Lower leg skin (tissue), 3 donors: ENCODE results near the gene ASGR1.

Experiments used
- POLR2A ChIP-seq, 2 donors: fragments of 450-650 bp; IDR thresholded peaks; one replicate each; pipeline ENCODE4 v1.6.1; 2016 to 2017; ENCODE audit warnings: antibody characterized with exemption in 2 of 2, mild to moderate bottlenecking in 1 of 2, moderate library complexity in 1 of 2
- TF ChIP-seq, protein P1 (sequence below), 3 donors: fragments of 450-650 bp; IDR thresholded peaks; one replicate each; pipeline ENCODE4 v1.5.1; 2016; ENCODE audit warnings: antibody characterized with exemption in 3 of 3, mild to moderate bottlenecking in 3 of 3, moderate library complexity in 2 of 3

DNA sequence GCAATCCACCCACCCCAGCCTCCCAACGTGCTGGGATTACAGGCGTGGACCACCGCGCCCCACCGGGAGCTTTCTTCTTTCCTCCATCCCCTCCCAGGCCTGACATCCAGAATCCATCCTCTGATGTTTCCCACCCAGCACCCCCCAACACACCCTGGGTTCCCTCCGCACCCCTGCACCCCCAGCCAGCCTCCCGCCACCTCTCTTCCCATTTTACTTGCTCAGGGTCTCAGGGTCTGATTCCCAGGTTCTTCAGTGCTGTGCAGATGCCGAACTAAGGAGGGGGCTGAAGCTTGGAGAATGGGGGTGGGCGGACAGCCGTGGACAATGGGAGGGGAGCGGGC, 225 bp downstream of the ASGR1 start:
- TF ChIP-seq, protein P1, sequence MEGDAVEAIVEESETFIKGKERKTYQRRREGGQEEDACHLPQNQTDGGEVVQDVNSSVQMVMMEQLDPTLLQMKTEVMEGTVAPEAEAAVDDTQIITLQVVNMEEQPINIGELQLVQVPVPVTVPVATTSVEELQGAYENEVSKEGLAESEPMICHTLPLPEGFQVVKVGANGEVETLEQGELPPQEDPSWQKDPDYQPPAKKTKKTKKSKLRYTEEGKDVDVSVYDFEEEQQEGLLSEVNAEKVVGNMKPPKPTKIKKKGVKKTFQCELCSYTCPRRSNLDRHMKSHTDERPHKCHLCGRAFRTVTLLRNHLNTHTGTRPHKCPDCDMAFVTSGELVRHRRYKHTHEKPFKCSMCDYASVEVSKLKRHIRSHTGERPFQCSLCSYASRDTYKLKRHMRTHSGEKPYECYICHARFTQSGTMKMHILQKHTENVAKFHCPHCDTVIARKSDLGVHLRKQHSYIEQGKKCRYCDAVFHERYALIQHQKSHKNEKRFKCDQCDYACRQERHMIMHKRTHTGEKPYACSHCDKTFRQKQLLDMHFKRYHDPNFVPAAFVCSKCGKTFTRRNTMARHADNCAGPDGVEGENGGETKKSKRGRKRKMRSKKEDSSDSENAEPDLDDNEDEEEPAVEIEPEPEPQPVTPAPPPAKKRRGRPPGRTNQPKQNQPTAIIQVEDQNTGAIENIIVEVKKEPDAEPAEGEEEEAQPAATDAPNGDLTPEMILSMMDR (IDR thresholded peaks at IDR 0.05), result no peak
- no peak for TF ChIP-seq POLR2A (IDR thresholded peaks at IDR 0.05)
